DND-41 (cell line): ENCODE data around the gene STRN.

ENCODE experiments used
- EZH2 ChIP-seq: IDR thresholded peaks from 3 replicates; pipeline ENCODE4 v1.6.1; 2012; ENCODE audit warnings: borderline replicate concordance, low read depth, mild to moderate bottlenecking, moderate library complexity, low read length, inconsistent platforms; ENCODE audit not compliant: severe bottlenecking
- TF ChIP-seq, protein P1 (sequence below): IDR thresholded peaks from 2 replicates; pipeline ENCODE4 v1.5.1; 2012; ENCODE audit warnings: borderline replicate concordance, low read length, moderate library complexity, mild to moderate bottlenecking; ENCODE audit not compliant: poor library complexity, severe bottlenecking; ENCODE audit errors: extremely low read depth

GRCh38 chr2:36824273-36824672, 142.1 kb downstream of the STRN start:
- no peak for TF ChIP-seq EZH2
- TF ChIP-seq, protein P1, sequence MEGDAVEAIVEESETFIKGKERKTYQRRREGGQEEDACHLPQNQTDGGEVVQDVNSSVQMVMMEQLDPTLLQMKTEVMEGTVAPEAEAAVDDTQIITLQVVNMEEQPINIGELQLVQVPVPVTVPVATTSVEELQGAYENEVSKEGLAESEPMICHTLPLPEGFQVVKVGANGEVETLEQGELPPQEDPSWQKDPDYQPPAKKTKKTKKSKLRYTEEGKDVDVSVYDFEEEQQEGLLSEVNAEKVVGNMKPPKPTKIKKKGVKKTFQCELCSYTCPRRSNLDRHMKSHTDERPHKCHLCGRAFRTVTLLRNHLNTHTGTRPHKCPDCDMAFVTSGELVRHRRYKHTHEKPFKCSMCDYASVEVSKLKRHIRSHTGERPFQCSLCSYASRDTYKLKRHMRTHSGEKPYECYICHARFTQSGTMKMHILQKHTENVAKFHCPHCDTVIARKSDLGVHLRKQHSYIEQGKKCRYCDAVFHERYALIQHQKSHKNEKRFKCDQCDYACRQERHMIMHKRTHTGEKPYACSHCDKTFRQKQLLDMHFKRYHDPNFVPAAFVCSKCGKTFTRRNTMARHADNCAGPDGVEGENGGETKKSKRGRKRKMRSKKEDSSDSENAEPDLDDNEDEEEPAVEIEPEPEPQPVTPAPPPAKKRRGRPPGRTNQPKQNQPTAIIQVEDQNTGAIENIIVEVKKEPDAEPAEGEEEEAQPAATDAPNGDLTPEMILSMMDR = no peak
